Right atrium auricular region (tissue), 2 donors: Measurements from ENCODE around the gene MBLAC1. TPM values are rescaled to one million over a fixed set of nuclear protein-coding genes. Genes with fewer than 3 reads are reported as not detected.

Experiments
- DNase-seq: peaks from one replicate; pipeline ENCODE4 v3.0.0-alpha.2; 2019; ENCODE audit warnings: low spot score
- H3K27ac ChIP-seq, 2 donors: fragments of 200-600 bp; sonication (generic); 1 replicate in 1 of 2; 2 replicates in 1 of 2; pipeline ENCODE4 v1.5.1; 2016 to 2019
- H3K27me3 ChIP-seq, 2 donors: fragments of 200-600 bp; sonication (generic); one replicate each; pipeline versions ENCODE4 v1.5.1 to v1.6.0; 2017 to 2019
- H3K36me3 ChIP-seq: fragments of 200-600 bp; sonication (generic); one replicate; pipeline ENCODE4 v1.5.1; 2016
- H3K4me1 ChIP-seq, 2 donors: fragments of 200-600 bp; sonication (generic); one replicate each; pipeline versions ENCODE4 v1.5.1 to v1.6.0; 2017 to 2019
- H3K4me3 ChIP-seq, 2 donors: fragments of 200-600 bp; sonication (generic); 1 replicate in 1 of 2; 2 replicates in 1 of 2; pipeline ENCODE4 v1.5.1; 2017 to 2019; ENCODE audit warnings: mild to moderate bottlenecking in 1 of 2, moderate library complexity in 1 of 2
- H3K9me3 ChIP-seq, 2 donors: fragments of 200-600 bp; sonication (generic); one replicate each; pipeline ENCODE4 v1.5.1; 2019
- CTCF ChIP-seq, 2 donors: fragments of 200-600 bp; sonication (generic); IDR thresholded peaks; one replicate each; pipeline ENCODE4 v1.5.1; 2019; ENCODE audit warnings: antibody characterized with exemption in 2 of 2
- total RNA-seq, 2 donors: library from RNA; depleted of rRNA; stranded (reverse); fragments of >200 nt; gene quantifications; one replicate each; pipeline ENCODE4 v1.1.0, GENCODE V29; 2016

Gene MBLAC1
- total RNA-seq, 2 donors from 2014 or later, result 3.3 to 6.1 TPM

DNA sequence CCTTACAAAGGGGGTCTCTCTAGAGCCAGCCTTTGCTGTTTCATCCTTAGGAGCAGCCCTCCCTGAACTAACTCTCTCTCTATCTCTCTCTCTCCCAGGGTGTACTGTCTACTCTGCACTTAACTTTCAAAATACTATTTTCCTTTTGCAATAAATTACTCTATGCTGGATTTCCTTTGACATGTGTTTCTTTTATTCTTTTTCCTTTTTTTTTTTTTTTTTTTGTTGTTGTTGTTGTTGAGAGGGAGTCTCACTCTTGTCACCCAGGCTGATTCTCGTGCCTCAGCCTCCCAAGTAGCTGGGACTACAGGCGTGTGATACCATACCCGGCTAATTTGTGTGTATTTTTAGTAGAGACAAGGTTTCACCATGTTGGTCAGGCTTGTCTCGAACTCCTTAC, 43.8 kb upstream of the MBLAC1 start:
- Histone ChIP-seq H3K4me1 (peaks cover 0 to 31% of the 10 kb centered on the region in 2 donors), H3K4me3 (no peak overlapping the region), H3K9me3 (no peaks in the 10 kb centered on the region), H3K36me3 (peaks cover 14% of the 10 kb centered on the region), H3K27ac (peak overlapping the region; percentile 81 to 82), H3K27me3 (no peaks in the 10 kb centered on the region)
- DNase-seq, result no peak
- no peak for TF ChIP-seq CTCF (IDR thresholded peaks at IDR 0.05)

DNA sequence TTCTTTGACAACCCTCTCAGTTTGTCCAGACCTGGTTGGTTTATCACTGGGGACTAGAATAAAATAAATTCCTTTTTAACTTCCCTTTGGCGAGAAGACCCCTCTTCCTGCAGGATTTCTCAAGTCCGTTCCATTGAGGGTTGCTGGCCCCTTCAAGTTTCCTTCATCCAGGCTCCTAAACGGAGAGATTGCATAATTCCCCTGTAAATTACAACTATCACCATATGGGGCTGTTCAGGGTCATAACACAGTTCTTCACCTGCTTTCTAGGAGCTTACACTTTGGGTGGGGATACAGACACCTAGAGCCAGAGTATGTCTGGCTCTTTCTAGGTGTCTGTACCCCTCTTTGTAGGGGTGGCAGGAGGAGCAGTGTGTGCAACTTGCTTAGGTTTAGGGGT, 41.3 kb upstream of the MBLAC1 start:
- Histone ChIP-seq H3K27ac (no peak overlapping the region), H3K9me3 (no peaks in the 10 kb centered on the region), H3K27me3 (no peaks in the 10 kb centered on the region), H3K36me3 (peaks cover 4% of the 10 kb centered on the region), H3K4me3 (no peak overlapping the region), H3K4me1 (peaks cover 0 to 32% of the 10 kb centered on the region in 2 donors)
- TF ChIP-seq CTCF (IDR thresholded peaks at IDR 0.05), result no peak
- no peak for DNase-seq

DNA sequence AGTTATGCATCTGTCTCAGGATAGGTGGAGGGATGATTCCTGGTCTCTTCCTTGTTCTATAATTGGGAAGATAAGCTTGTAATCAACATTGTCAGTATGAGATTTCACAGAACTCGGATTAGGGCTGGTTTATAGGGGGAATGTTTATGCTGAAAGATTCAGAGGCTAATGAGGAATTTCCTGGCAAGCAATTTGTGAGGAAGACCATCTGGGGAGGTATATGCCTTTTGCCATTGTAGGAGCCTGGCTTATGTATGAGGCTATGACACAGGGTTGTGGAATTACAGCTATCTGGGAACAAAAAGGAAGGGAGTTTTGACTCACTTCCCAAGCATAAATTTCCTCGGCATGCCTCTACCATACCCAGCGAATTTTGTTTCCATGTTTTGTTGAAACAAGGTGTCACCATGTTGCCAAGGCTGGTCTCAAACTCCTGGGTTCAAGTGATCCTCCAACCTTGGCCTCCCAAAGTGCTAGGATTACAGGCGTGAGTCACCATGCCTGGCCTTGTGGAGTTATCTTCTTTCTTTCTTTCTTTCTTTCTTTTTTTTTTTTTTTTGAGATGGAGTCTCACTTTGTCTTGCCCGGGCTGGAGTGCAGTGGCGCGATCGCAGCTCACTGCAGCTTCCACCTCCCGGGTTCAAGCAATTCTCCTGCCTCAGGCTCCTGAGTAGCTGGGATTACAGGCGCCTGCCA, 39.6 kb upstream of the MBLAC1 start:
- TF ChIP-seq CTCF (IDR thresholded peaks at IDR 0.05), result no peak
- peaks cover 0 to 23% of the 10 kb centered on the region in 2 donors for H3K4me1 ChIP-seq

DNA sequence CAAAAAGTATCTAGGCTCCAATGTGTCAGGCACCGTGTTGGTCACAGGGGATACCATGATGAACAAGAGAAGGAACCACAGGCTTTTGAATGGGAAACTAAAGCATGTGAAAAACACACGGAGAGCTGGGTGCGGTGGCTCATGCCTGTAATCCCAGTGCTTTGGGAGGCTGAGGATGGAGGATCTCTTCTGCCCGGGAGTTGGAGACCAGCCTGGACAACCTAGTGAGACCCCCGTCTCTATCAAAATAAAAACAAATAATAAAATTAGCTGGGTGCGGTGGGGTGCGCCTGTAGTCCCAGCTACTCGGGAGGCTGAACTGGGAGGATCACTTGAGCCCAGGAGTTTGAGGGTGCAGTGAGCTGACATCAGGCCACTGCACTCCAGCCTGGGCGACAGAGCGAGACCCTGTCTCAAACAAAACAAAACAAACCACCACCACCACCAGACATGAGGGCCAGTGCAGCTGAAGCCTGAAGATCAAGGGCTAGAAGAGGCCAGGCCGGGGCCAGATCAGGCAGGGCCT, 38.6 kb upstream of the MBLAC1 start:
- TF ChIP-seq CTCF (IDR thresholded peaks at IDR 0.05), result no peak
- peak overlapping the region; percentile 85 to 90 for H3K27ac ChIP-seq
- H3K9me3 ChIP-seq, result no peaks in the 10 kb centered on the region
- H3K27me3 ChIP-seq, result no peaks in the 10 kb centered on the region
- H3K4me3 ChIP-seq, result peak overlapping the region; percentile 83 to 94
- peaks cover 0 to 17% of the 10 kb centered on the region in 2 donors for H3K4me1 ChIP-seq
- no peak for DNase-seq
- peaks cover 30% of the 10 kb centered on the region for H3K36me3 ChIP-seq

More for the DNA sequence above, 39.6 kb upstream of the MBLAC1 start:
- Histone ChIP-seq H3K27ac (no peak overlapping the region), H3K4me3 (no peak overlapping the region), H3K9me3 (no peaks in the 10 kb centered on the region), H3K36me3 (peaks cover 20% of the 10 kb centered on the region), H3K27me3 (no peaks in the 10 kb centered on the region)
- no peak for DNase-seq

DNA sequence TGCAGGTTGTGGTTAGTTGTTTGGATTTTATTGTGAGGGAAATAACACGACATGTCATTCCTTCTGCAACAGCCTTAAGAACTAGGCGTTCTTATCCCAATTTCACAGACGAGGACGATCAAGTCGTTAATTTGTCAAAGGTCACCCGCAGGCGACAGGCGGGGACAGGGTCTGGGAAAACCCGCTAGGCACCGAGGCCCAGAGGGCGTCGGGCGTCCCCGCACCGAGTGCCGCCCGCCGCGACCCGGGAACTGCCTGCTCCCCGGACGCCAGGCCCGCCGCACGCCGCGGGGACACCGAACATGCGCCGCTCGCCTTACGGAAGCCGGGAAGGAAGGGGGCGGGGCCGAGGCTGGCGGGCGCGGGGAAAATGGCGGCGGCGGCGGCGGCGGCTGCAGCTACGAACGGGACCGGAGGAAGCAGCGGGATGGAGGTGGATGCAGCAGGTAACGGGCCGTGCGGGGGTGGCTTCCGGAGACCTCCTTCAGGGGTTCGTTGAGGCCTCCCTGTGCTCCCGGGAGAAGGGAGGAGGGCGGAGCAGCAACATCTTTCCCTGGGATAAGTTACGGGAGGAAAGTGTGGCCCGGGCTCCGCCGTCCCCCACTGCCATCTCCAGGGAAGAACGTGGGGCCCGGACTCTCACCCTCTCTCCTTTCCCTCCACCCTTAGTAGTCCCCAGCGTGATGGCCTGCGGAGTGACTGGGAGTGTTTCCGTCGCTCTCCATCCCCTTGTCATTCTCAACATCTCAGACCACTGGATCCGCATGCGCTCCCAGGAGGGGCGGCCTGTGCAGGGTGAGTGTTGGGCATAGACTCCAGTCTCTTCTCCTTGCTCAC, 37.9 kb upstream of the MBLAC1 start, which contains the start of gene COPS6:
Gene COPS6, plus strand, starts transcription at position 349 of the 837 bp plus-strand sequence. Its CDS starts 22 bp downstream, at position 371.
- peaks cover 37% of the 10 kb centered on the region for H3K36me3 ChIP-seq
- no peaks in the 10 kb centered on the region for H3K9me3 ChIP-seq
- TF ChIP-seq CTCF (IDR thresholded peaks at IDR 0.05), result peak in 1 of 2 donors; percentile 18
- peaks cover 0 to 17% of the 10 kb centered on the region in 2 donors for H3K4me1 ChIP-seq
- H3K27me3 ChIP-seq, result no peaks in the 10 kb centered on the region
- H3K27ac ChIP-seq, result peak within 1 kb of the TSS; percentile 85 to 90
- H3K4me3 ChIP-seq, result peak within 1 kb of the TSS; percentile 83 to 94
- DNase-seq, result peak; percentile 78
